Epithelial cell of proximal tubule (primary cell): ENCODE results near the gene ZSCAN2. TPM values are rescaled to one million over a fixed set of nuclear protein-coding genes. Genes with fewer than 3 reads are reported as not detected.
"Not testable (repeated sequence)": the region's sequence is repeated elsewhere in the genome, so short reads cannot be mapped to it uniquely, and the experiment has no call there.

Source experiments
- DNase-seq: peaks from one replicate; pipeline ENCODE4 v3.0.0-alpha.2; 2011; ENCODE audit warnings: low read depth
- H3K4me3 ChIP-seq: 2 replicates; pipeline ENCODE4 v1.5.1; 2011; ENCODE audit warnings: low read depth, mild to moderate bottlenecking, low read length
- CTCF ChIP-seq: conservative IDR thresholded peaks from 2 replicates; pipeline ENCODE4 v1.5.1; 2012; ENCODE audit warnings: low read depth, mild to moderate bottlenecking, low read length
- total RNA-seq: library from RNA; depleted of rRNA; stranded (reverse); fragments of >200 nt; gene quantifications from 2 replicates; pipeline ENCODE4 v1.2.3, GENCODE V29; 2015

The ZSCAN2 gene
- total RNA-seq, 1 donor from 2014 or later = 34.0 TPM

- H3K4me3 ChIP-seq = peak overlapping the region; percentile 82
- no peak for TF ChIP-seq CTCF
- DNase-seq = no peak
These were observed 31.0 kb downstream of the ZSCAN2 start for GRCh38 chr15:84631706-84632272.

- H3K4me3 ChIP-seq = peak overlapping the region; percentile 82
- TF ChIP-seq CTCF = no peak
- no peak for DNase-seq
These were observed 32.8 kb downstream of the ZSCAN2 start for GRCh38 chr15:84633311-84634227.

GRCh38 chr15:84634228-84634837 lies 33.5 kb downstream of the ZSCAN2 start:
- peak overlapping the region; percentile 82 for H3K4me3 ChIP-seq
- no peak for TF ChIP-seq CTCF
- DNase-seq = no peak

GRCh38 chr15:84638103-84638502 lies 37.3 kb downstream of the ZSCAN2 start:
- TF ChIP-seq CTCF = peak; percentile 60
- no peak for DNase-seq
- no peak overlapping the region for H3K4me3 ChIP-seq

GRCh38 chr15:84641871-84642270 lies 41.1 kb downstream of the ZSCAN2 start:
- not testable (repeated sequence) for H3K4me3 ChIP-seq

GRCh38 chr15:84642640-84643039 lies 41.8 kb downstream of the ZSCAN2 start:
- not testable (repeated sequence) for H3K4me3 ChIP-seq, DNase-seq

More at GRCh38 chr15:84641871-84642270, 41.1 kb downstream of the ZSCAN2 start:
- not testable (repeated sequence) for DNase-seq

GRCh38 chr15:84643838-84644237 lies 43.0 kb downstream of the ZSCAN2 start:
- no peak for TF ChIP-seq CTCF
- no peak for DNase-seq
- no peak overlapping the region for H3K4me3 ChIP-seq
